GM18505 (cell line): ENCODE results near the gene SPAG6.
A peak's percentile ranks its signal among the peaks of the same experiment; 100 is the strongest.
"Not testable (repeated sequence)": the region's sequence is repeated elsewhere in the genome, so short reads cannot be mapped to it uniquely, and the experiment has no call there.

Experiments
- ATAC-seq: cut with Tn5 transposase; IDR thresholded peaks from one replicate; pipeline ENCODE4 v1.9.1; 2021; ENCODE audit not compliant: unreplicated experiment
- POLR2A ChIP-seq: IDR thresholded peaks from 4 replicates; pipeline ENCODE4 v1.6.1; 2011; ENCODE audit warnings: borderline replicate concordance; ENCODE audit not compliant: insufficient read depth, insufficient read length; ENCODE audit errors: extremely low read depth

The SPAG6 gene

GRCh38 chr10:22340329-22341189 lies 4.7 kb upstream of the SPAG6 start:
- peak; percentile 72 for TF ChIP-seq POLR2A
- ATAC-seq = peak; percentile 50

DNA sequence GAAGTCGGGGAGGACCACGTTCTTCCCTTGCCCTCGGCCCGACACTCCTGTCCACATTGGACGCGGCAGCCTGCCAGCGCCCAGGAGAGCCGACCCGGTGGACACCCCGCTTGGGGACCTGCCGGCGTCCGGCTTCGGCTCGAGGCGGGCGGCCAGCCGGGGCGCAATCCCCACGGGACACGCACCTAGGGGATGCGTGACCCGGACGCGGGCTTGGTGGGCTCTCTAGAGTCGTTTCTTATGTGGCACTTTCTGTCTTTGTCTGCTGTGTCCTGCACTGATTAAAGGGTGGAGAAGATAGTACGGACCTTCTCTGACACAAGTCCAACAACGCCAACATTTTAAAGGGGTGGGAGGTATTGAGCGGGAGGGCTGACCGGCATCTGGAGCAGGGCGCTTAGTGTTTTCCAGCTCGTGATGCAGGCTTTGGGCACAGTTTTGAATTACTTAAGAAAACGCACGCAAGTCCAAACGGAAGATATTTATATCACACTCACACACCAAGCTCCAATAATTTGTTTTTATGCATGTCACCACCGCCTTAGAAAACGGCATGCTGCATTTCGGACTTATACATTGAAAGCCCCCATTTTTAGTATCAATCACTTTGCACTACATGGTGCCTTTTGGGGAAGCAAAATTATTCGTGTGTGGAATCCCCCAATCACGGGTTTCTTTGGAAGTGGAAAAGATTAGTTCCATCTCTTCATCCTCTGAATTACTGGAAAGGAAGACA lies 3.9 kb upstream of the SPAG6 start:
- peak; percentile 9 for ATAC-seq
- TF ChIP-seq POLR2A = no peak

DNA sequence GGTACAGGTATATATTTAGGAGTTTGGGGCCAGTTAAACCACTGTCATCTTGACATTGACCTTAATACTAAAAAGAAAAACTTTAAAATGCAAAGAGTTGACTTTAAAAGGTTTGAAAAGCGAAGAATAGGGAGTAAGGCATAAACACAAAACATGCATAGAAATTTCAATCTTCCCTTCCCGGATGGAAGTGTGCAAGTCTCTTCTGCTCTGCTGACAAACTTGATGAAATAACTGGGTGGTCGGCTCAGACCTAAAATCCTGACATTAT lies 3.4 kb upstream of the SPAG6 start:
- TF ChIP-seq POLR2A = no peak
- no peak for ATAC-seq

DNA sequence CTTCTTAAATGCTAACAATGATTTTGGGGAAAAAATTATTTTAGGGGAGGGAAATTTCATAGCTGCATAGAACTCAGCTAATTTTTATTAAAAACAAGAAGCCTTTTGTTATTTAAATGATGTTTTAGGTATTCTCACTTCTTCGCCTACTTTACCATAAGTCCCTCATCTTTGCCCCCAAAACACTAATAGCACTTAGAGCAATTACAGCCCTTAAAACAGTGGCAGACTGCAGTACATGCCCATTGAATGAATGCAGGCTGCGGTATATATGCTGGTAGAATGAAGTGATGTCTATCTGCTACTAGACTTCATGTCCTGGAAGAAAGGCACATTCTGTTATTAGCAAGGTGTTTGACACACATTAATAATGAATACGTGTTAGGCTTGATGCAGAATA lies 2.9 kb upstream of the SPAG6 start:
- ATAC-seq = no peak
- TF ChIP-seq POLR2A = no peak

GRCh38 chr10:22343731-22344130 lies 1.6 kb upstream of the SPAG6 start:
- no peak for TF ChIP-seq POLR2A
- ATAC-seq = no peak

DNA sequence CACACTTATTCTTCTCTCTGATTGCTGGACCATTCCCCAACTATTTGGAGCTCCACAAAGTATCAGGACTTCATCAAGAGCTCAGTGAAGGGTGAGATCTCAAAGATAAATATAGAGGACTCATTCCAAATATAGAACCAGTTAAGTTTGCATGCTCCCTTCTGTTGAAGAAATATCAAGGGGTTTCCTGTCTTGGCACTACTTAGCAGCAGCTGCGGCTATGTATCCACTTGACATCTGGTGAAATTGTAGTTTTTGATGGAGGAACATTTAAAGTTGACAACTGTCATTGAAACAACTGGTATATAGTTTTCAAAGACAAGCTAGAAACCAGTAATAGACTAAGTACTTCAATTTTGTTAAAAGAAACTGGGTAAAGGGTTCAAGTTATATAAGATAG lies 1.0 kb upstream of the SPAG6 start:
- no peak for TF ChIP-seq POLR2A
- no peak for ATAC-seq

DNA sequence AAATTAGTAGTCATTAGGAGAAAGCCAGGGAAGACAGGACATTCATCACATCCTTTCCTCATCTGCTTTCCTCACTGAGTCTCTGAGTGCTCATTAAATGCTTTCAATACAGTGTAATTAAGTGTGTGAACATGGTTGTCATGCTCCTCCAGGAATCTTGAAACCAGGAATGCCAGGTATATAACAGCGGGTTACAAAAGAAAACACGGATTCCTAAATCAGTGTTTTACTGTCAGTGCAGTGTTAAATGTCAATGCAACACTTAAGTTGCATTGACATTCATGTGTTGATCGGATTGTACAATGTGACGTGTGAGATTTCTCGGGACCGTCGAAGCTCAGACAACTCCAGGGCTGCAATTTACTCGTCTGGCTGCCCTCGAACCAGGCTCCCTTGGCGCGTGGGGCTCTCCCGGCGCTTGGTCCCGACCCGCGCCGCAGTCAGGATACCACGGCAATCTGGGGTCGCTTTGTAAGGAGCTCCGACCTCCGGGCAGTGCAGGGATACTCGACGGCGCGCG lies 455 bp upstream of the SPAG6 start:
- ATAC-seq = no peak
- TF ChIP-seq POLR2A = no peak

- no peak for ATAC-seq
- no peak for TF ChIP-seq POLR2A
These were observed 883 bp downstream of the SPAG6 start for GRCh38 chr10:22346096-22346661.

DNA sequence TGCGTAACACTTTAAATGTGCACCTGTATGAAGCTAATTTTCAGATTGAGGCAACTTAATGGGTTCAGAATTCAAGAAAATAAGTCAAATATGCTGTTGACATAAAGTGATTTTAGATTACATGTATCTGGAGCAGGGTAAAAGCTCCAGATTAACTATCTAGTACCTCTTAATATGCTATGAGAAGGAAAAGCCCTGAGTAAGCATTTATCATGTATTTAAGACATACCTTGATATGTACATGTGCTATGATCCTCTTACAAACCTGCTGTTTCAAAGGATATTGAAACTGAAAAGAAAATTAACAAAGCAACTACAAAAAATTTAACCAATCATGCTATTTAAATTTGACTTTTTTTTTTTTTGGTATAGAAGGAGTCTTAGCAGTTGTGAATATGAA lies 4.5 kb downstream of the SPAG6 start:
- no peak for ATAC-seq
- no peak for TF ChIP-seq POLR2A

GRCh38 chr10:22351131-22351703 lies 5.9 kb downstream of the SPAG6 start:
- no peak for ATAC-seq
- no peak for TF ChIP-seq POLR2A

- no peak for TF ChIP-seq POLR2A
- no peak for ATAC-seq
These were observed 11.1 kb downstream of the SPAG6 start for GRCh38 chr10:22356324-22356873.

DNA sequence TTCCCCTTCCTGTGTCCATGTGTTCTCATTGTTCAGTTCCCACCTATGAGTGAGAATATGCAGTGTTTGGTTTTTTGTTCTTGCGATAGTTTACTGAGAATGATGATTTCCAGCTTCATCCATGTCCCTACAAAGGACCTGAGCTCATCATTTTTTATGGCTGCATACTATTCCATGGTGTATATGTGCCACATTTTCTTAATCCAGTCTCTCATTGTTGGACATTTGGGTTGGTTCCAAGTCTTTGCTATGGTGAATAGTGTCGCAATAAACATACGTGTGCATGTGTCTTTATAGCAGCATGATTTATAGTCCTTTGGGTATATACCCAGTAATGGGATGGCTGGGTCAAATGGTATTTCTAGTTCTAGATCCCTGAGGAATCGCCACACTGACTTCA lies 12.5 kb downstream of the SPAG6 start:
- not testable (repeated sequence) for ATAC-seq

GRCh38 chr10:22363305-22363704 lies 18.0 kb downstream of the SPAG6 start:
- TF ChIP-seq POLR2A = no peak
- ATAC-seq = no peak
